Measurements from ENCODE around the gene GOLGA7B. TPM values are rescaled to one million over a fixed set of nuclear protein-coding genes. Genes with fewer than 3 reads are reported as not detected.
"Not testable (repeated sequence)": the region's sequence is repeated elsewhere in the genome, so short reads cannot be mapped to it uniquely, and the experiment has no call there.

The GOLGA7B gene
- total RNA-seq, 1 experiment from 2014 or later: not detected

GRCh38 chr10:97830064-97830463 is 19.6 kb upstream of the GOLGA7B start:
- H3K9me3 Mint-ChIP-seq (ENCODE audit: unreplicated experiment): no peaks in the 10 kb centered on the region
- DNase-seq (ENCODE audit: unreplicated experiment): no peak
- intact Hi-C loops (cut with micrococcal nuclease): no loop called here
- H3K4me1 Mint-ChIP-seq (ENCODE audit: insufficient read depth, unreplicated experiment): no peaks in the 10 kb centered on the region
- H3K36me3 Mint-ChIP-seq (ENCODE audit: insufficient read depth, unreplicated experiment): no peaks in the 10 kb centered on the region
- H3K27ac Mint-ChIP-seq (ENCODE audit: low read depth, unreplicated experiment): no peak overlapping the region
- peaks cover 27% of the 10 kb centered on the region for H3K27me3 Mint-ChIP-seq (ENCODE audit: insufficient read depth, unreplicated experiment)
- no peak for TF ChIP-seq CTCF (IDR thresholded peaks at IDR 0.05; ENCODE audit: unreplicated experiment)
- POLR2A ChIA-PET: no interaction called here
- CTCF ChIA-PET: interaction anchor here (0.9 kb wide), 2 partner anchors 39 to 85 kb away, joined by 3 to 5 read pairs; no protein-coding TSS in a partner anchor
- H3K4me3 Mint-ChIP-seq (ENCODE audit: unreplicated experiment): no peak overlapping the region
- no TSS peak for BruUV-seq (replicated peaks)

- intact Hi-C loops (cut with micrococcal nuclease): no loop called here
- no peak overlapping the region for H3K27ac Mint-ChIP-seq (ENCODE audit: low read depth, unreplicated experiment)
- no peak for DNase-seq (ENCODE audit: unreplicated experiment)
- ChIA-PET CTCF (interaction anchor here (0.9 kb wide), 1 partner anchor 38 kb away, joined by 3 read pairs; no protein-coding TSS in a partner anchor), POLR2A (interaction anchor here (0.7 kb wide), 1 partner anchor 9 kb away, joined by 3 read pairs; no protein-coding TSS in a partner anchor)
- no peaks in the 10 kb centered on the region for H3K36me3 Mint-ChIP-seq (ENCODE audit: insufficient read depth, unreplicated experiment)
- no peaks in the 10 kb centered on the region for H3K9me3 Mint-ChIP-seq (ENCODE audit: unreplicated experiment)
- no TSS peak for BruUV-seq (replicated peaks)
- no peak overlapping the region for H3K4me3 Mint-ChIP-seq (ENCODE audit: unreplicated experiment)
- H3K27me3 Mint-ChIP-seq (ENCODE audit: insufficient read depth, unreplicated experiment): peaks cover 27% of the 10 kb centered on the region
- TF ChIP-seq CTCF (IDR thresholded peaks at IDR 0.05; ENCODE audit: unreplicated experiment): no peak
- no peaks in the 10 kb centered on the region for H3K4me1 Mint-ChIP-seq (ENCODE audit: insufficient read depth, unreplicated experiment)
Measured at GRCh38 chr10:97831259-97831658, 18.4 kb upstream of the GOLGA7B start.

- DNase-seq (ENCODE audit: unreplicated experiment): no peak
- Mint-ChIP-seq H3K4me1 (ENCODE audit: insufficient read depth, unreplicated experiment) (peaks cover 10% of the 10 kb centered on the region), H3K27me3 (ENCODE audit: insufficient read depth, unreplicated experiment) (peaks cover 34% of the 10 kb centered on the region), H3K27ac (ENCODE audit: low read depth, unreplicated experiment) (no peak overlapping the region), H3K9me3 (ENCODE audit: unreplicated experiment) (no peaks in the 10 kb centered on the region), H3K36me3 (ENCODE audit: insufficient read depth, unreplicated experiment) (no peaks in the 10 kb centered on the region), H3K4me3 (ENCODE audit: unreplicated experiment) (no peak overlapping the region)
- intact Hi-C loops (cut with micrococcal nuclease): no loop called here
- ChIA-PET CTCF (no interaction called here), POLR2A (no interaction called here)
- TF ChIP-seq CTCF (IDR thresholded peaks at IDR 0.05; ENCODE audit: unreplicated experiment): no peak
- BruUV-seq (replicated peaks): no TSS peak
Measured at GRCh38 chr10:97836446-97836845, 13.2 kb upstream of the GOLGA7B start.

GRCh38 chr10:97838091-97838490 is 11.6 kb upstream of the GOLGA7B start:
- BruUV-seq (replicated peaks): no TSS peak
- H3K36me3 Mint-ChIP-seq (ENCODE audit: insufficient read depth, unreplicated experiment): no peaks in the 10 kb centered on the region
- intact Hi-C loops (cut with micrococcal nuclease): no loop called here
- H3K27me3 Mint-ChIP-seq (ENCODE audit: insufficient read depth, unreplicated experiment): peaks cover 24% of the 10 kb centered on the region
- H3K4me3 Mint-ChIP-seq (ENCODE audit: unreplicated experiment): no peak overlapping the region
- peaks cover 16% of the 10 kb centered on the region for H3K4me1 Mint-ChIP-seq (ENCODE audit: insufficient read depth, unreplicated experiment)
- no peak for TF ChIP-seq CTCF (IDR thresholded peaks at IDR 0.05; ENCODE audit: unreplicated experiment)
- no peak for DNase-seq (ENCODE audit: unreplicated experiment)
- ChIA-PET POLR2A (interaction anchor here (1.8 kb wide), 1 partner anchor 16 kb away, joined by 3 read pairs; no protein-coding TSS in a partner anchor), CTCF (interaction anchor here (1.2 to 1.5 kb wide), 2 partner anchors 31 to 46 kb away, joined by 3 read pairs; no protein-coding TSS in a partner anchor)
- no peak overlapping the region for H3K27ac Mint-ChIP-seq (ENCODE audit: low read depth, unreplicated experiment)
- H3K9me3 Mint-ChIP-seq (ENCODE audit: unreplicated experiment): no peaks in the 10 kb centered on the region

GRCh38 chr10:97841166-97841565 is 8.5 kb upstream of the GOLGA7B start:
- BruUV-seq (replicated peaks); DNase-seq (ENCODE audit: unreplicated experiment); H3K4me3 Mint-ChIP-seq (ENCODE audit: unreplicated experiment); intact Hi-C loops (cut with micrococcal nuclease); H3K27ac Mint-ChIP-seq (ENCODE audit: low read depth, unreplicated experiment); H3K36me3 Mint-ChIP-seq (ENCODE audit: insufficient read depth, unreplicated experiment); H3K9me3 Mint-ChIP-seq (ENCODE audit: unreplicated experiment); POLR2A ChIA-PET; H3K27me3 Mint-ChIP-seq (ENCODE audit: insufficient read depth, unreplicated experiment): not testable (repeated sequence)
- H3K4me1 Mint-ChIP-seq (ENCODE audit: insufficient read depth, unreplicated experiment): peaks cover 16% of the 10 kb centered on the region
- CTCF ChIA-PET: interaction anchor here (1.2 kb wide), 1 partner anchor 28 kb away, joined by 5 read pairs; no protein-coding TSS in a partner anchor

GRCh38 chr10:97842114-97842513 is 7.5 kb upstream of the GOLGA7B start:
- intact Hi-C loops (cut with micrococcal nuclease); H3K27ac Mint-ChIP-seq (ENCODE audit: low read depth, unreplicated experiment); BruUV-seq (replicated peaks); DNase-seq (ENCODE audit: unreplicated experiment); H3K27me3 Mint-ChIP-seq (ENCODE audit: insufficient read depth, unreplicated experiment); H3K36me3 Mint-ChIP-seq (ENCODE audit: insufficient read depth, unreplicated experiment); H3K4me3 Mint-ChIP-seq (ENCODE audit: unreplicated experiment); POLR2A ChIA-PET; H3K9me3 Mint-ChIP-seq (ENCODE audit: unreplicated experiment): not testable (repeated sequence)
- H3K4me1 Mint-ChIP-seq (ENCODE audit: insufficient read depth, unreplicated experiment): peaks cover 16% of the 10 kb centered on the region
- CTCF ChIA-PET: interaction anchor here (1.8 kb wide), 1 partner anchor 28 kb away, joined by 6 read pairs; no protein-coding TSS in a partner anchor
